ENCODE data around the gene UQCC2. TPM values are rescaled to one million over a fixed set of nuclear protein-coding genes. Genes with fewer than 3 reads are reported as not detected.

The UQCC2 gene
- total and polyA plus RNA-seq, 4 donors: 7.8 to 141 (median 48.1) TPM

DNA sequence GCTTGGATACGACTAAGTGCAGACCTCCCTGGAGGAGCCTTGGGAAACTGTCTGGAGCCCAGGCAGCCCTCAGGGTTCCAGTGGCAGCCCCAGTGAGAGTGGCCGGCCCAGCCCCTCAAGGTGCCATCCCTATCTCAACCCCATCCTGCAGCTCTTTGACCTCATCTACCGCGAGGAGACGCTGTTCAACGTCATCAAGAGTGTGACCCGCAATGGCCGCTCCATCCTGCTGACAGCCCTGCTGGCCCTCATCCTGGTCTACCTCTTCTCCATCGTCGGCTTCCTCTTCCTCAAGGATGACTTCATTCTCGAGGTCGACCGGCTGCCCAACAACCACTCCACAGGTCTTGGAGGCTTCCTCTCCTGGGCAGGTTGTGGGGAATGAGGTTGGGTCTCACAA lies 20.7 kb downstream of the UQCC2 start:
- DNase-seq: no peak
- Histone ChIP-seq H3K27ac (ENCODE audit: low read depth in 1 of 2, low read length in 1 of 2) (no peak overlapping the region), H3K4me3 (no peak overlapping the region), H3K9ac (ENCODE audit: insufficient read depth in 1 of 2, low read length in 2 of 2) (no peak overlapping the region), H3K4me1 (ENCODE audit: control insufficient read depth in 5 of 5, insufficient read depth in 5 of 5, low read length in 5 of 5) (peaks cover 9 to 37% (median 16%) of the 10 kb centered on the region in 5 donors), H3K36me3 (ENCODE audit: control insufficient read depth in 4 of 4, insufficient read depth in 4 of 4, low read length in 4 of 4) (peaks cover 0 to 67% (median 19%) of the 10 kb centered on the region in 4 donors), H3K9me3 (ENCODE audit: control insufficient read depth in 4 of 4, insufficient read depth in 3 of 4, low read length in 3 of 4) (no peaks in the 10 kb centered on the region), H3K27me3 (ENCODE audit: control insufficient read depth in 3 of 3, insufficient read depth in 3 of 3, low read length in 2 of 3) (no peaks in the 10 kb centered on the region)
- TF ChIP-seq, protein P1, sequence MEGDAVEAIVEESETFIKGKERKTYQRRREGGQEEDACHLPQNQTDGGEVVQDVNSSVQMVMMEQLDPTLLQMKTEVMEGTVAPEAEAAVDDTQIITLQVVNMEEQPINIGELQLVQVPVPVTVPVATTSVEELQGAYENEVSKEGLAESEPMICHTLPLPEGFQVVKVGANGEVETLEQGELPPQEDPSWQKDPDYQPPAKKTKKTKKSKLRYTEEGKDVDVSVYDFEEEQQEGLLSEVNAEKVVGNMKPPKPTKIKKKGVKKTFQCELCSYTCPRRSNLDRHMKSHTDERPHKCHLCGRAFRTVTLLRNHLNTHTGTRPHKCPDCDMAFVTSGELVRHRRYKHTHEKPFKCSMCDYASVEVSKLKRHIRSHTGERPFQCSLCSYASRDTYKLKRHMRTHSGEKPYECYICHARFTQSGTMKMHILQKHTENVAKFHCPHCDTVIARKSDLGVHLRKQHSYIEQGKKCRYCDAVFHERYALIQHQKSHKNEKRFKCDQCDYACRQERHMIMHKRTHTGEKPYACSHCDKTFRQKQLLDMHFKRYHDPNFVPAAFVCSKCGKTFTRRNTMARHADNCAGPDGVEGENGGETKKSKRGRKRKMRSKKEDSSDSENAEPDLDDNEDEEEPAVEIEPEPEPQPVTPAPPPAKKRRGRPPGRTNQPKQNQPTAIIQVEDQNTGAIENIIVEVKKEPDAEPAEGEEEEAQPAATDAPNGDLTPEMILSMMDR (IDR thresholded peaks at IDR 0.05; ENCODE audit: control extremely low read depth, extremely low read depth): no peak
- 83% methylated on average over 13 of the region's 13 CpGs for WGBS, 2 donors
- no peak for ATAC-seq (ENCODE audit: insufficient read depth, low FRiP score)

DNA sequence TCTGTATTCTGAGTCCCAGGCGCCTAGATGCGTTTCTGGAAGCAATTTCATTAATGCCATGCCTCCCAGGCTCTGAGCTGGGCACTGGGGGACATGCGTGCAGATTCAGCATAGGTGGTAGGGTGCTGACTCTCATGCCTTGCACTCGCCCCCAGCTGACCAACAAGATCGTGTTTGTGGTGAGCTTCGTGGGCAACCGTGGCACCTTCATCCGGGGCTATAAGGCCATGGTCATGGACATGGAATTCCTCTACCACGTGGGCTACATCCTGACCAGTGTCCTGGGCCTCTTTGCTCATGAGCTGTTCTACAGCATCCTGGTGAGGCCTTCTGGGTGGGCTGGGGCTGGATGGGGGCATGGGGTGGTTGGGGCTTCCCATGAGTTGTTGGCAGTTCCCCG lies 21.6 kb downstream of the UQCC2 start:
- Histone ChIP-seq H3K4me3 (no peak overlapping the region), H3K9me3 (ENCODE audit: control insufficient read depth in 4 of 4, insufficient read depth in 3 of 4, low read length in 3 of 4) (no peaks in the 10 kb centered on the region), H3K27ac (ENCODE audit: low read depth in 1 of 2, low read length in 1 of 2) (no peak overlapping the region), H3K4me1 (ENCODE audit: control insufficient read depth in 5 of 5, insufficient read depth in 5 of 5, low read length in 5 of 5) (peaks cover 5 to 28% (median 9%) of the 10 kb centered on the region in 5 donors), H3K27me3 (ENCODE audit: control insufficient read depth in 3 of 3, insufficient read depth in 3 of 3, low read length in 2 of 3) (peaks cover 0 to 2% (median 0%) of the 10 kb centered on the region in 3 donors), H3K36me3 (ENCODE audit: control insufficient read depth in 4 of 4, insufficient read depth in 4 of 4, low read length in 4 of 4) (peaks cover 0 to 68% (median 17%) of the 10 kb centered on the region in 4 donors), H3K9ac (ENCODE audit: insufficient read depth in 1 of 2, low read length in 2 of 2) (no peak overlapping the region)
- TF ChIP-seq, protein P1 (IDR thresholded peaks at IDR 0.05; ENCODE audit: control extremely low read depth, extremely low read depth): no peak
- DNase-seq (no peak), ATAC-seq (ENCODE audit: insufficient read depth, low FRiP score) (no peak)
- WGBS, 2 donors: 88 to 89% methylated on average over 10 of the region's 10 CpGs

DNA sequence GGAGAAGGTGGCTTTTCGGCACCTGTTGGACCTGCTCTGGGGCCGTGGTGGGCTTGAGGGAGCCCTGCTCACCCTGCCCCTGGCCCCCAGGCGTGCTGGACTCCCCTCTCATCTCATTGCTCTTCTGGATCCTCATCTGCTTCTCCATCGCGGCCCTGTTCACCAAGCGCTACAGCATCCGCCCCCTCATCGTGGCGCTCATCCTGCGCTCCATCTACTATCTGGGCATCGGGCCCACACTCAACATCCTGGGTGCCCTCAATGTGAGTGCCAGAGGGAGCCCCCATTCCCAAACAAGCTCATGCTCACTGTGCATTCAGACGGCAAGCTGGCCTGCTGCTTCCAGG lies 22.4 kb downstream of the UQCC2 start:
- DNase-seq (no peak), ATAC-seq (ENCODE audit: insufficient read depth, low FRiP score) (no peak)
- TF ChIP-seq, protein P1 (IDR thresholded peaks at IDR 0.05; ENCODE audit: control extremely low read depth, extremely low read depth): no peak
- H3K4me1 ChIP-seq (ENCODE audit: control insufficient read depth in 5 of 5, insufficient read depth in 5 of 5, low read length in 5 of 5): peaks cover 0 to 20% (median 3%) of the 10 kb centered on the region in 5 donors
- H3K27me3 ChIP-seq (ENCODE audit: control insufficient read depth in 3 of 3, insufficient read depth in 3 of 3, low read length in 2 of 3): peaks cover 0 to 2% (median 0%) of the 10 kb centered on the region in 3 donors
- 91 to 92% methylated on average over 12 of the region's 12 CpGs for WGBS, 2 donors
- no peak overlapping the region for H3K9ac ChIP-seq (ENCODE audit: insufficient read depth in 1 of 2, low read length in 2 of 2)
- no peaks in the 10 kb centered on the region for H3K9me3 ChIP-seq (ENCODE audit: control insufficient read depth in 4 of 4, insufficient read depth in 3 of 4, low read length in 3 of 4)
- H3K36me3 ChIP-seq (ENCODE audit: control insufficient read depth in 4 of 4, insufficient read depth in 4 of 4, low read length in 4 of 4): peaks cover 0 to 74% (median 15%) of the 10 kb centered on the region in 4 donors
- no peak overlapping the region for H3K27ac ChIP-seq (ENCODE audit: low read depth in 1 of 2, low read length in 1 of 2)
- H3K4me3 ChIP-seq: no peak overlapping the region
